HG02840 (cell line): Measurements from ENCODE around the gene C1QTNF8.

Experiments
- ATAC-seq: cut with Tn5 transposase; IDR thresholded peaks from one replicate; pipeline ENCODE4 v1.9.1; 2021; ENCODE audit warnings: mild to moderate bottlenecking, moderate library complexity, moderate number of reproducible peaks; ENCODE audit not compliant: unreplicated experiment, low FRiP score

Gene C1QTNF8

GRCh38 chr16:1112506-1113184 lies 16.6 kb upstream of the C1QTNF8 start:
- ATAC-seq = no peak

- ATAC-seq = no peak
These were observed 13.6 kb upstream of the C1QTNF8 start for GRCh38 chr16:1109648-1110047.

- no peak for ATAC-seq
These were observed 12.5 kb upstream of the C1QTNF8 start for GRCh38 chr16:1108299-1109252.

DNA sequence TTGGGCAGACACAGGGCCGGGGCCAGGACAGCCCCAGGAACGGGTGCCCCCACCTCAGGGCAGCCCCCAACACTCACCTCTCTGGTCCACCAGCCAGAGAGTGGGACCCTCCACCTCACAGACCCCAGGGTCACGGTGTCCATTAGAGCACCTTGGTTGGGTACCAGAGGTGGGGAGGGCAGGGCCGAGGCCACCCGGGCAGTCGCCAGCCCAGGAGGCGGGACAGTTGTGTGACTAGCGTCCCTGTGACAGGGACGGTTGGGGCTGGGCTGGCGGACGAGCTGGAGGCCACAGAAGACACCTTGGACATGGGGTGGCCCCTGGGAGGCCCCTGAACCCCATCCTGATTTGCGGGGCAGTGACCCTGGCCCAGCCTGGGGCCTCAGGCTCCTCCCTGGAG lies 11.7 kb upstream of the C1QTNF8 start:
- ATAC-seq = no peak

DNA sequence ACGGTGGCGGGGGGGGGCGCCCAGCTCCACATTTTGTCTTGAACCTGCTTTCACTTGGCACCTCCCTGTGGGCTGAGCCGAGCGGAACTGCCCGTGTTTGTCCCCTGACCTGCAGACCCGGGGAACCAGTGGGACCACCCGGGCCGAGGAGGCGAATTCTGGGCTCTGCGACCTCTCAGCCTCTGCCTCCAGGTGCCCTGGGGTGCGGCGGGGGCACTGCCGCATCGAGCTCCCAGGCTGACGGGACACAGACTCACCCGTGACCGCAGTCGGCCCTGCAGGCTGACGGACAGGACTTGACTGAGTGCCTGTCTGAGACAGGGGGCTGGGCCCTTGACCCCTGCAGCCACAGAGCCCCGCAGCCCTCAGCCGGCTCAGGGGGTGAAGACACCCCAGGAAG lies 11.1 kb upstream of the C1QTNF8 start:
- ATAC-seq = no peak

DNA sequence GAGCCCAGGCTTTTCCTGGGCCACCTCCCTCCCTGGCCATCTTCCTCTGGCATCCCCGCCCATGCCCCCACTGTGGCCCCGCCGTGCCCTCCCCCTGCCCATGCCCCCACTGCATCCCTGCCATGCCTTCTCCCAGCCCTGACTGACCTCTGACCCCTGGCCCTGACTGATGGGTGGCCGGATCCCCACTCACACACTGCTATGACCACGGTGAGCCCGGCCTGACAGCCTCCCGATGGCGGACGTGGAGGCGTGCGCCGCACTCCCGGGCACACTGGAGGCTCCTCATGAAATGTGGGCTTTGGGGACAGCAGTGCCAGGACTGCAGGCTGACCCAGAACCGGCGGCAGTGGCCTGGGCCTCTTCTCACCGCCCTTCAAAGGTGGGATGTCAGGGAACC lies 10.6 kb upstream of the C1QTNF8 start:
- ATAC-seq = no peak

- no peak for ATAC-seq
These were observed 10.0 kb upstream of the C1QTNF8 start for GRCh38 chr16:1105888-1106620.

GRCh38 chr16:1103636-1103980 lies 7.6 kb upstream of the C1QTNF8 start:
- ATAC-seq = no peak

- no peak for ATAC-seq
These were observed 7.0 kb upstream of the C1QTNF8 start for GRCh38 chr16:1102921-1103635.

DNA sequence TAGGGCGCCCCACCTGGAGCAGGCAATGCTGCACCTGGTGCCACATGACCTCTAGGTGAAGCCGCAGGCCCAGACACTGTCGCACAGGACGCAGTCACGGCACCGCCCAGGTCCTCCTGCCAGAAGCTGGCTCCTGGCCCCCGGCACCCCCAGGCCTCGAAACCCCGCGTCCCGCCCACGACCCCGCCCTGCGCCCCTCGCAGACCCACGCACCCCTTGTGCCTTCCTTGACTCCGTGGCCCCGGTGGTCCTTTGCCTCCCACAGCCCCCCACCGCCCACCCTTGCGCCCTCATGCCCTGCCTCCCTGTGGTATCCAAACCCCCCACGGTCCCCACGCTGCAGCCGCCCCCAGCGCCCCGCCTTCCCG lies 6.3 kb upstream of the C1QTNF8 start:
- ATAC-seq = no peak

DNA sequence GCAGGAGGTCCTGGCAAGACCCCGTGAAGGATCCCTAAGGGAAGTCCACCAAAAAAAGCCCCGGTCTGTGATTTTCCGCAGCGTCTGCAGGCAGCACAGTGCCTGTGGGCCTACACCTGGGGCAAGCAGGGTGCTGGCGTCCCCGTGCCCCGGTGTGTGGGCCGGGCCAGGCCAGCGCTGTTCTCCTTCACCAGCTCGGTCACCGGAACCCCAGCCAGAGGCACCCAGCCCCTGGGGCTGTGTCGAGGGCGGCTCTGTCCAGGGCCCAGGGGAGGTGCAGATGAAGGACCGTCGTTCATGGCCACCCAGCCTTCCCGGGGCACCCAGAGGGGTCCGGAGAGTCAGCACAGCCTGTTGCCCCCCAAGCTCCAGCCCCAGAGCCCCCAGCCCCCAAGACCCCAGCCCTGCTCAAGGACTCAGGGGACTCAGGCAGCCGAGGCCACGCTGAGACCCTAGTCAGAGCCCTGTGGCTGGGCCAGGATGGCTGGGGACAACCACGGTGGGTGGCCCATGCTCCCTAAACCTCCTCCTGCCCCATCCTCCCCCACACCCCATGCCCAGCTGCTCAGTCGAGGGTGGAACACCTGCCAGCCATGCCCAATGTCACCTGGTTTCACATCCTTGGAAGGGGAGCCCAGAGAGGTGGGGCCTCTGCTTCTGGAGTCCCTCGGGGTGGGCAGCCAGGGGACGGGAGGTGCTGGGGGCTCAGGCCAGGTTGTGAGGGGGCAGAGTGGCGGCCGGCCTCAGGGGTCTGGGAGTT lies 5.7 kb upstream of the C1QTNF8 start:
- no peak for ATAC-seq

GRCh38 chr16:1101133-1101532 lies 5.1 kb upstream of the C1QTNF8 start:
- ATAC-seq = no peak

- ATAC-seq = no peak
These were observed 4.2 kb upstream of the C1QTNF8 start for GRCh38 chr16:1100084-1100800.

- ATAC-seq = no peak
These were observed 3.4 kb upstream of the C1QTNF8 start for GRCh38 chr16:1099189-1100083.

DNA sequence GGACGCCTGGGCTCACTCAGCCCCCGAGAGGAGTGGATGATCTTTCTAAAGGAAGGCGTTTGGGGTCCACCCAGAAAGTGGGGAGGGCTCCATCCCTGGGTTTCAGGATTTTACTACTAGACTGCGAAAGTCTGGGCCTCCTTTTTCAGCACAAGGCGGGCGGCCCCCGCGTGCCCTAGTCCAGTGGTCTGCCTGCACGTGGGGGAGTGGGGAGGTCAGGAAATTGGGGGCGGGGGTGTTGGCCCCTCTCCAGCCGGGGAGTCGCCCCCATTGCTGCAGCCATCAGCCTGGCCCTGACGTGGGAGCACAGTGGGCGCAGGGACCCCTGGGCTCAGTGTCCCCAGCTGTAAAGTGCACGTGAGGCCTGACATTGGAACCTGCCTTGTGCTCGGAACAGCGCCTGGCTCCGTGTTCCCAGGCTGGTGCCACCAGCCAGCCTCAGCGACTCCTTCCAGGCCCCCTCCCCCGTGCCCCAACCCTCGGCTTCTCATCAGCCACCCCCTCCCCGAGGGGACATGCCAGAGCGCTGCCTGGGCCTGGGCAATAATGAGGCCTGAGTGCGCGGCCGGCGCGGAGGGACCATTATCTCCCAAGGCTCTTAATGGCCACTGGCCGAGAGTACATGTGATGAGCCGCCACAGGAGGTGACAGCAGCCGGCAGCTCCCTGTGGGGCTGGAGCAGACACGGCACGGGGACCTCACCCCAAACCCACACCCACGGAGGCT lies 2.4 kb upstream of the C1QTNF8 start:
- ATAC-seq = no peak

DNA sequence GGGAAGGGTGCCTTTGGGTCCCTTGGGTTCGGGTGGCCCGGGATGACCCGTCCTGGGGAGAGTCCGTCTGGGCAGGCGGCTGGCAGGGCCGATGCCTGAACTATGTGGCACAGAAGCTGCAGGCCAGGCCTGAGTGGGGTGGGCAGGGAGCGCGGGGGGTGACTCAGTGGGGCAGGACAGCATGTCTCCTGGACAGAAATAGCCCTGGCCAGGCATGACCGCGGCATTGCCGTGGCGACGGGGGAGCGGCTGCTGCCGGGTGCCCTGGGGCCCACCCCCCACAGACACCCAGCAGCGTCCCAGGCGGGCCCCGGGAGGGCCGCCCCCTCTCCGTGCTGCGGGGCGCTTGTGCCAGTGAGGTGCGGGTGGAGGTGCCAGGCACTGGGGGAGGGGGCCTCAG lies 1.8 kb upstream of the C1QTNF8 start:
- no peak for ATAC-seq

GRCh38 chr16:1097156-1097555 lies 1.1 kb upstream of the C1QTNF8 start:
- ATAC-seq = no peak
